Body of pancreas (tissue), 4 donors: ENCODE results near the gene C16orf95. TPM values are rescaled to one million over a fixed set of nuclear protein-coding genes. Genes with fewer than 3 reads are reported as not detected.

Source experiments
- ATAC-seq: fragments of 150-250 bp; one replicate; pipeline ENCODE4 v1.9.1; 2016
- DNase-seq, 4 donors: peaks; one replicate each; pipeline ENCODE4 v3.0.0-alpha.2; 2019
- H3K27ac ChIP-seq, 4 donors: fragments of 200-600 bp; sonication (generic); 1 replicate in 3 of 4; 2 replicates in 1 of 4; pipeline versions ENCODE4 v1.5.1 to v1.6.1; 2016 to 2019; ENCODE audit warnings: mild to moderate bottlenecking in 1 of 4, mixed read lengths in 1 of 4, moderate library complexity in 1 of 4
- H3K27me3 ChIP-seq, 2 donors: fragments of 200-600 bp; sonication (generic); one replicate each; pipeline ENCODE4 v1.6.0; 2016; ENCODE audit warnings: mild to moderate bottlenecking in 1 of 2
- H3K36me3 ChIP-seq, 2 donors: fragments of 200-600 bp; sonication (generic); replicated peaks in 1 of 2; 2 replicates each; pipeline ENCODE4 v1.5.1; 2016; ENCODE audit warnings: low read depth in 2 of 2; ENCODE audit not compliant: insufficient read depth in 1 of 2
- H3K4me1 ChIP-seq: fragments of 200-600 bp; sonication (generic); one replicate; pipeline ENCODE4 v1.6.0; 2016
- H3K4me3 ChIP-seq, 2 donors: fragments of 200-600 bp; sonication (generic); 1 replicate in 1 of 2; 2 replicates in 1 of 2; pipeline ENCODE4 v1.5.1; 2016 to 2019
- H3K9me3 ChIP-seq, 3 donors: fragments of 200-600 bp; sonication (generic); 1 replicate in 2 of 3; 2 replicates in 1 of 3; pipeline ENCODE4 v1.5.1; 2016
- CTCF ChIP-seq, 7 experiments: fragments of 450-650 bp in 4 of 7; fragments of 200-600 bp in 3 of 7; sonication (generic) in 3 of 7; IDR thresholded peaks; one replicate each; pipeline ENCODE4 v1.5.1; 2016 to 2019; ENCODE audit warnings: antibody characterized with exemption in 7 of 7
- POLR2A ChIP-seq, 3 donors: fragments of 450-650 bp; IDR thresholded peaks; one replicate each; pipeline ENCODE4 v1.6.1; 2016; ENCODE audit warnings: antibody characterized with exemption in 3 of 3, mild to moderate bottlenecking in 2 of 3
- WGBS, 2 donors: methylation state at CpG; one replicate each; pipeline ENCODE4 v1.1.5; 2017; 5-methylcytosine and 5-hydroxymethylcytosine counted together
- intact Hi-C: fragments of 100-400 bp; cut with DNase I; formaldehyde crosslinking; loops from one replicate; pipeline ENCODE4 v1.15.1; 2023
- total RNA-seq, 2 donors: library from RNA; depleted of rRNA; stranded (reverse); fragments of >200 nt; gene quantifications; one replicate each; pipeline ENCODE4 v1.1.0, GENCODE V29; 2016

Gene C16orf95
- total RNA-seq, 2 donors from 2014 or later = 1.3 to 2.0 TPM

- Histone ChIP-seq H3K9me3 (no peaks in the 10 kb centered on the region), H3K27me3 (no peaks in the 10 kb centered on the region), H3K36me3 (peaks cover 0 to 9% of the 10 kb centered on the region in 2 donors), H3K4me3 (no peak overlapping the region), H3K4me1 (peaks cover 8% of the 10 kb centered on the region), H3K27ac (no peak overlapping the region)
- 68 to 72% methylated on average over 10 to 11 of the region's 11 CpGs for WGBS, 2 donors
- ATAC-seq (no peak), DNase-seq (peak in 2 of 4 donors; percentile 39 to 44)
- intact Hi-C loops = no loop called here
- TF ChIP-seq CTCF (IDR thresholded peaks at IDR 0.05) (no peak), POLR2A (IDR thresholded peaks at IDR 0.05) (no peak)
Measured at GRCh38 chr16:87326151-87326571, 9.0 kb upstream of the C16orf95 start.

- no peak overlapping the region for H3K4me3 ChIP-seq
- H3K27me3 ChIP-seq = no peaks in the 10 kb centered on the region
- TF ChIP-seq CTCF (IDR thresholded peaks at IDR 0.05) (no peak), POLR2A (IDR thresholded peaks at IDR 0.05) (no peak)
- H3K36me3 ChIP-seq = peaks cover 0 to 5% of the 10 kb centered on the region in 2 donors
- intact Hi-C loops = no loop called here
- peaks cover 8% of the 10 kb centered on the region for H3K4me1 ChIP-seq
- ATAC-seq = no peak
- 58 to 67% methylated on average over 13 to 15 of the region's 15 CpGs for WGBS, 2 donors
- no peak for DNase-seq
- no peaks in the 10 kb centered on the region for H3K9me3 ChIP-seq
- H3K27ac ChIP-seq = no peak overlapping the region
Measured at GRCh38 chr16:87325423-87325858, 8.2 kb upstream of the C16orf95 start.

- Histone ChIP-seq H3K36me3 (peaks cover 0 to 2% of the 10 kb centered on the region in 2 donors), H3K27me3 (no peaks in the 10 kb centered on the region), H3K27ac (no peak overlapping the region), H3K4me1 (peaks cover 8% of the 10 kb centered on the region), H3K4me3 (no peak overlapping the region), H3K9me3 (no peaks in the 10 kb centered on the region)
- ATAC-seq (peak; percentile 40), DNase-seq (peak in 3 of 4 donors; percentile 20 to 51 (median 39))
- TF ChIP-seq POLR2A (IDR thresholded peaks at IDR 0.05) (no peak), CTCF (IDR thresholded peaks at IDR 0.05) (peak; percentile 54 to 73 (median 71))
- intact Hi-C loops = loop anchor here (5.0 kb wide), 1 partner anchor 53 kb away; no protein-coding TSS in a partner anchor
- WGBS, 2 donors = 46 to 51% methylated on average over 10 to 28 of the region's 28 CpGs
Measured at GRCh38 chr16:87324411-87325275, 7.5 kb upstream of the C16orf95 start.

GRCh38 chr16:87323727-87324410, 6.7 kb upstream of the C16orf95 start:
- TF ChIP-seq CTCF (IDR thresholded peaks at IDR 0.05) = no peak
- no peak for TF ChIP-seq POLR2A (IDR thresholded peaks at IDR 0.05)
- no peaks in the 10 kb centered on the region for H3K9me3 ChIP-seq
- H3K27me3 ChIP-seq = no peaks in the 10 kb centered on the region
- intact Hi-C loops = loop anchor here (5.0 kb wide), 1 partner anchor 53 kb away; no protein-coding TSS in a partner anchor
- H3K4me1 ChIP-seq = peaks cover 8% of the 10 kb centered on the region
- no peak for ATAC-seq
- no peak for DNase-seq
- 78 to 85% methylated on average over 14 to 21 of the region's 21 CpGs for WGBS, 2 donors
- no peak overlapping the region for H3K4me3 ChIP-seq
- H3K27ac ChIP-seq = no peak overlapping the region
- no peaks in the 10 kb centered on the region for H3K36me3 ChIP-seq
